Heart left ventricle (tissue), 16 donors: Measurements from ENCODE around the gene TRIM65. TPM values are rescaled to one million over a fixed set of nuclear protein-coding genes. Genes with fewer than 3 reads are reported as not detected.

Experiments used
- ATAC-seq, 4 donors: fragments of 200-7000 bp; cut with Tn5 transposase; one replicate each; pipeline ENCODE4 v1.9.1; 2020 to 2022; ENCODE audit warnings: moderate library complexity in 4 of 4, mild to moderate bottlenecking in 3 of 4, moderate number of reproducible peaks in 1 of 4
- DNase-seq, 5 donors: peaks; one replicate each; pipeline ENCODE4 v3.0.0-alpha.2; 2020
- H3K27ac ChIP-seq, 12 donors: fragments of 200-600 bp; sonication (generic) in 4 of 12; one replicate each; pipeline versions ENCODE4 v1.5.0 to v1.8.0; 2016 to 2022; ENCODE audit warnings: mild to moderate bottlenecking in 2 of 12
- H3K27me3 ChIP-seq, 9 donors: fragments of 200-600 bp; sonication (generic) in 2 of 9; one replicate each; pipeline versions ENCODE4 v1.5.1 to v1.8.0; 2016 to 2022; ENCODE audit warnings: mild to moderate bottlenecking in 3 of 9
- H3K36me3 ChIP-seq, 9 donors: fragments of 200-600 bp; sonication (generic) in 2 of 9; one replicate each; pipeline versions ENCODE4 v1.5.0 to v1.8.0; 2018 to 2022; ENCODE audit warnings: mild to moderate bottlenecking in 2 of 9
- H3K4me1 ChIP-seq, 12 donors: fragments of 200-600 bp; sonication (generic) in 4 of 12; one replicate each; pipeline versions ENCODE4 v1.5.0 to v1.8.0; 2016 to 2022; ENCODE audit warnings: mild to moderate bottlenecking in 3 of 12
- H3K4me3 ChIP-seq, 12 donors: fragments of 200-600 bp; sonication (generic) in 4 of 12; one replicate each; pipeline versions ENCODE4 v1.5.0 to v1.8.0; 2017 to 2022; ENCODE audit warnings: mild to moderate bottlenecking in 9 of 12, moderate library complexity in 4 of 12
- H3K9me3 ChIP-seq, 12 donors: fragments of 200-600 bp; sonication (generic) in 4 of 12; one replicate each; pipeline versions ENCODE4 v1.5.0 to v1.8.0; 2016 to 2022; ENCODE audit warnings: mild to moderate bottlenecking in 1 of 12
- POLR2A ChIP-seq, 2 donors: fragments of 450-650 bp; IDR thresholded peaks; one replicate each; pipeline ENCODE4 v1.6.1; 2017; ENCODE audit warnings: antibody characterized with exemption in 2 of 2, mild to moderate bottlenecking in 2 of 2, moderate library complexity in 2 of 2
- WGBS, 4 donors: extraction: QIAGEN DNeasy Blood & Tissue Kit in 2 of 4; methylation state at CpG; one replicate each; pipeline versions ENCODE4 v1.1.5 to v1.1.7; 2013 to 2018; 5-methylcytosine and 5-hydroxymethylcytosine counted together
- intact Hi-C, 10 donors: fragments of 100-400 bp; cut with DNase I; formaldehyde crosslinking; loops; one replicate each; pipeline versions ENCODE4 v1.11.1 to v1.14.2; 2022
- polyA plus RNA-seq, 2 donors: library from polyadenylated mRNA; stranded (reverse); fragments of 200-250 nt; gene quantifications; one replicate each; pipeline ENCODE4 v1.2.3, GENCODE V29; 2013
- total RNA-seq, 9 donors: library from RNA; depleted of rRNA in 2 of 9; stranded (reverse); fragments of >200 nt in 2 of 9; fragmentation: NEBNext Ultra II Directional in 3 of 9; extraction: Animal tissue kit (Norgen Biotek cat#: 25700) in 3 of 9; gene quantifications; one replicate each; pipeline versions ENCODE4 v1.1.0 to v1.2.4, GENCODE V29; 2016 to 2023
- TF ChIP-seq, protein P1 (sequence below), 12 donors: fragments of 200-600 bp; sonication (generic) in 4 of 12; IDR thresholded peaks; one replicate each; pipeline versions ENCODE4 v1.5.0 to v1.8.0; 2018 to 2022; ENCODE audit warnings: antibody characterized with exemption in 12 of 12, mild to moderate bottlenecking in 5 of 12
- donor health status: ischemic (EF 13 %, LVEDD 7.1; RV severe dilation, severe dysfunction).
- donor health status: healthy with polysubstance abuse.
- donor health status: DM: no; HTN: yes; CAD: no.
- donor health status: DM: no; HTN: no; CAD: no.
- donor health status: ischemic (EF 25% LVEDD 6.9; RV normal size, moderate dysfunction).
- donor health status: ischemic (EF 25% LVEDD 5.7; RV mildly dilated, moderate dysfunction).
- donor health status: healthy.
- donor health status: DM: yes; HTN: yes; CAD: no.
- donor health status: ischemic (EF 35%, LVEDD 5.7; RV mildly dilated, moderate dysfunction).
- donor health status: nonischemic (EF 11% LVEDD 7.7; RV severe dilation, severe dysfunction).
- donor health status: DM: yes; HTN: yes; CAD: no.
- donor health status: PGD.
- donor health status: ischemic (EF 29% LVEDD 5.4; RV normal size, mild dysfunction).
- donor health status: nonischemic (EF 23%, LVEDD 6.1; RV moderate dilation, normal function).

Gene TRIM65
- total and polyA plus RNA-seq, 11 donors, result 6.8 to 16.1 (median 9.5) TPM

DNA sequence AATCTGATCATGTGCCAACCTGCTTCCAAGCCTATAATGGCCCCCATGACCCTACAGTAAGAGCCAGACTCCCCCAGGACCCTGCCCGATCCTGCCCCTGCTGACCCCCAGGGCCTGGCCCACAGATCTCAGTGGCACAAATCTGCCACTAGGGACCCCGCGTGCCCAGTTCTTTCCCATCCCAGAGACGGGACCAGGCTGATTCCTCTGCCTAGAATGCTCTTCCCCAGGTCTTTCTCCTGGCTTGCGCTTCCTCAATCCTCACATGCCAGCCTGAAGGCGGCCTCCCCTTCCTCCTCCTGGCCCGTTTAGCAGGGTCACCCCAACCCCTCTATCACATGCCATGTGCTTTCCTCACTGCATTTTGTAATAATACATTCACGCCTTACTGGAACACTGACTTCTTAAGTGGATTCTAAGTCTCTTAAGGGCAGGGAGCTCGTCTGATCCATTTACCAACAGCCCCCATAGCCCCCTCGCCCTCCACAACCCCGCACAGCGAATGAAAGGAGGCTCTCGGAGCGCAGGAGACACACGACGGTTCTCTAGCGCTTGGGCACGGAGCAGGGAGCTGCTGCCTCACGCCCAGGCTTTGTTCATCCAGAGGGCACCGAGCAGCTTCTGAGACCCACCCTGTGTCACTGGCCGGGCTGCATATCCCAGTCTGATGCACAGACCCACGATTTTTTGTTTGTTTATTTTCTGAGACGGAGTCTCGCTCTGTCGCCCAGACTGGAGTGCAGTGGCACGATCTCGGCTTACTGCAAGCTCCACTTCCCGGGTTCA, 1.2 kb downstream of the TRIM65 start:
- Histone ChIP-seq H3K4me3 (peak overlapping the region; percentile 48 to 97 (median 80)), H3K4me1 (peaks cover 0 to 32% (median 24%) of the 10 kb centered on the region in 12 donors), H3K27ac (peak overlapping the region; percentile 88 to 99 (median 94)), H3K36me3 (peaks cover 0 to 52% (median 38%) of the 10 kb centered on the region in 9 donors), H3K9me3 (no peaks in the 10 kb centered on the region), H3K27me3 (no peaks in the 10 kb centered on the region)
- intact Hi-C loops, result loop anchor here in 9 of 10 donors (1.0 to 10.0 kb wide), 9 partner anchors 17 to 131 kb away; partner anchors contain the start of genes WBP2 (in 5 of the 9), TRIM47 (in 2 of the 9), GALK1 (in 1 of the 9) and UNC13D (in 1 of the 9)
- ATAC-seq (no peak), DNase-seq (no peak)
- TF ChIP-seq, protein P1, sequence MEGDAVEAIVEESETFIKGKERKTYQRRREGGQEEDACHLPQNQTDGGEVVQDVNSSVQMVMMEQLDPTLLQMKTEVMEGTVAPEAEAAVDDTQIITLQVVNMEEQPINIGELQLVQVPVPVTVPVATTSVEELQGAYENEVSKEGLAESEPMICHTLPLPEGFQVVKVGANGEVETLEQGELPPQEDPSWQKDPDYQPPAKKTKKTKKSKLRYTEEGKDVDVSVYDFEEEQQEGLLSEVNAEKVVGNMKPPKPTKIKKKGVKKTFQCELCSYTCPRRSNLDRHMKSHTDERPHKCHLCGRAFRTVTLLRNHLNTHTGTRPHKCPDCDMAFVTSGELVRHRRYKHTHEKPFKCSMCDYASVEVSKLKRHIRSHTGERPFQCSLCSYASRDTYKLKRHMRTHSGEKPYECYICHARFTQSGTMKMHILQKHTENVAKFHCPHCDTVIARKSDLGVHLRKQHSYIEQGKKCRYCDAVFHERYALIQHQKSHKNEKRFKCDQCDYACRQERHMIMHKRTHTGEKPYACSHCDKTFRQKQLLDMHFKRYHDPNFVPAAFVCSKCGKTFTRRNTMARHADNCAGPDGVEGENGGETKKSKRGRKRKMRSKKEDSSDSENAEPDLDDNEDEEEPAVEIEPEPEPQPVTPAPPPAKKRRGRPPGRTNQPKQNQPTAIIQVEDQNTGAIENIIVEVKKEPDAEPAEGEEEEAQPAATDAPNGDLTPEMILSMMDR (IDR thresholded peaks at IDR 0.05), result peak in 4 of 12 donors; percentile 8 to 27 (median 14)
- no peak for TF ChIP-seq POLR2A (IDR thresholded peaks at IDR 0.05)
- 45 to 51% (median 48%) methylated on average over 27 to 28 of the region's 28 CpGs for WGBS, 4 donors

- no peaks in the 10 kb centered on the region for H3K9me3 ChIP-seq
- peaks cover 0 to 32% (median 24%) of the 10 kb centered on the region in 12 donors for H3K4me1 ChIP-seq
- H3K36me3 ChIP-seq, result peaks cover 0 to 51% (median 38%) of the 10 kb centered on the region in 9 donors
- ATAC-seq (no peak), DNase-seq (no peak)
- 80 to 85% (median 81%) methylated on average over 22 of the region's 22 CpGs for WGBS, 4 donors
- H3K27ac ChIP-seq, result peak overlapping the region in 1 of 12 donors; percentile 94
- H3K4me3 ChIP-seq, result peak overlapping the region in 1 of 12 donors; percentile 9
- H3K27me3 ChIP-seq, result no peaks in the 10 kb centered on the region
- TF ChIP-seq, protein P1 (IDR thresholded peaks at IDR 0.05), result no peak
- TF ChIP-seq POLR2A (IDR thresholded peaks at IDR 0.05), result no peak
- intact Hi-C loops, result loop anchor here in 6 of 10 donors (2.0 to 10.0 kb wide), 6 partner anchors 15 to 129 kb away; partner anchors contain the start of genes TRIM47 (in 2 of the 6), GALK1 (in 1 of the 6), UNC13D (in 1 of the 6) and UNK (in 1 of the 6)
Measured at GRCh38 chr17:75894049-75894733, 2.6 kb downstream of the TRIM65 start.

- Histone ChIP-seq H3K36me3 (peaks cover 0 to 44% (median 33%) of the 10 kb centered on the region in 9 donors), H3K27me3 (no peaks in the 10 kb centered on the region), H3K4me1 (peaks cover 0 to 32% (median 24%) of the 10 kb centered on the region in 12 donors), H3K4me3 (no peak overlapping the region), H3K27ac (no peak overlapping the region), H3K9me3 (no peaks in the 10 kb centered on the region)
- 92 to 94% (median 92%) methylated on average over 18 of the region's 18 CpGs for WGBS, 4 donors
- ATAC-seq (no peak), DNase-seq (no peak)
- intact Hi-C loops, result loop anchor here in 6 of 10 donors (2.0 to 10.0 kb wide), 6 partner anchors 15 to 129 kb away; partner anchors contain the start of genes TRIM47 (in 2 of the 6), GALK1 (in 1 of the 6), UNC13D (in 1 of the 6) and UNK (in 1 of the 6)
- TF ChIP-seq, protein P1 (IDR thresholded peaks at IDR 0.05), result no peak
- no peak for TF ChIP-seq POLR2A (IDR thresholded peaks at IDR 0.05)
Measured at GRCh38 chr17:75893305-75894048, 3.3 kb downstream of the TRIM65 start.
